GM18499 (cell line): ENCODE data around the gene GPR84.
"Not testable (repeated sequence)": the region's sequence is repeated elsewhere in the genome, so short reads cannot be mapped to it uniquely, and the experiment has no call there.

Experiments
- ATAC-seq: cut with Tn5 transposase; IDR thresholded peaks from one replicate; pipeline ENCODE4 v1.9.1; 2021; ENCODE audit warnings: moderate number of reproducible peaks; ENCODE audit not compliant: insufficient read depth, unreplicated experiment

Gene GPR84

DNA sequence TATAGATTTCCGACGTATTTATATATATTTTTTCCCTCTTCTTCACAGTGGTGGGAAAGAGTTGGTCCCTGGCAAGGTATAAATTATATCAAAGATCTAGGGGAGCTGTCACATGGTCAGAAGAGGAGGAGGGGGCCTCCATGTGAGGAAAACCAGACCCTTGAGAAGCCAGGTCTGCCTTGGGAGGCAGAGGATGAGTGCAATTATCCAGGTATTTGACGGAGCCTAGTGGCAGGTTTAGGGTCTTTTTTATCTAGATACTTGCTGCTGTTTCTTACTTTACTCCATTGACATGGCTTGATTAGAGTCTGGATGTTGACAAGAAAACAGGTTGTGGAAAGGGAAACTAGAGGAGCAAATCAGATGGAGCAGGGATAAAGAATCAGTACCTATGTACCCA lies 33.8 kb downstream of the GPR84 start:
- ATAC-seq = no peak

- ATAC-seq = no peak
These were observed 34.5 kb downstream of the GPR84 start for GRCh38 chr12:54329759-54330158.

GRCh38 chr12:54328595-54329337 lies 35.5 kb downstream of the GPR84 start:
- no peak for ATAC-seq

GRCh38 chr12:54325442-54326109 lies 38.7 kb downstream of the GPR84 start:
- ATAC-seq = not testable (repeated sequence)

- peak; percentile 94 for ATAC-seq
These were observed 39.5 kb downstream of the GPR84 start, which contains the start of gene COPZ1 for GRCh38 chr12:54324617-54325441. Gene COPZ1, plus strand, starts transcription at chr12:54325131. Its CDS starts 33 bp downstream, at chr12:54325164.

DNA sequence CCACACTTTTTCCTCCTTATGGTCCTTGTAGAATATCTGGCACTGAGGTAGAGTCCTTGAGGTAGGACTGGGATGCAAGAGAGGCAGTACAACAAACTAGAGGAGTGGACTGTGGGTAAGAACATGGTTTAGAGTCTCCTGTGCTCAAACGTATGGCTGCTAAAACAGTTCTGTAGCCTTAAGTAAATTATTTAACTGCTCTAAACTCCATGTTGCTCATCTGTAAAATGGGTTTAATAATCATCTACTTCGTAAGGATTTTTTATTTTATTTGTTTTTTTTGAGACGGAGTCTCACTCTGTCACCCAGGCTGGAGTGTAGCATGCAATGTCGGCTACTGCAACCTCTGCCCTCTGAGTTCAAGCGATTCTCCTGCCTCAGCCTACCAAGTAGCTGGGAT lies 42.9 kb downstream of the GPR84 start:
- ATAC-seq = no peak
